ENCODE measurements around the gene FRMD6.

FRMD6 gene

DNA sequence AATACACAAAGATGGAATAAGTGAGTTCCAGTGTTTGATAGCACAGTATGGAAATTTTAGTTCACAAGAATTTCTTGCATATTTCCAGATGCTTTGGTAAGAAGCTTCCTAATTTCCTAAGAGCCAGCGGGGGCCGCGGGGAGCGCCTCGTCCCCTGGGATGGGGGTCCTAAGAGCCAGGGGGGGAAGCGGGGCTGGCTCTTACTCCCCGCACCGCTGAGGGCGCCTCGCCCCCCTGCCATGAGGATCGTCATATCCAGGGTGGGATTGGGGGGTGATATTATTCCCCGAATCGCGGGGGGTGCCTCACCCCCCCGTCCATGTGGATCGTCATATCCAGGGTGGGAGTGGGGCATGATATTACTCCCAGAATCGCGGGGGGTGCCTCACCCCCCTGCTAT lies 108.2 kb downstream of the FRMD6 start:
- TF ChIP-seq POLR2AphosphoS5 (IDR thresholded peaks at IDR 0.05; ENCODE audit: low read depth, low read length) (no peak), FOXP2 (optimal IDR thresholded peaks at IDR 0.05; ENCODE audit: borderline replicate concordance, extremely low read depth, extremely low read length, insufficient read depth) (no peak), TAF1 (IDR thresholded peaks at IDR 0.05; ENCODE audit: borderline replicate concordance, insufficient read depth, low read length) (no peak), SIN3A (IDR thresholded peaks at IDR 0.05; ENCODE audit: borderline replicate concordance, insufficient read depth, low read length) (no peak)
- TF ChIP-seq, protein P1, sequence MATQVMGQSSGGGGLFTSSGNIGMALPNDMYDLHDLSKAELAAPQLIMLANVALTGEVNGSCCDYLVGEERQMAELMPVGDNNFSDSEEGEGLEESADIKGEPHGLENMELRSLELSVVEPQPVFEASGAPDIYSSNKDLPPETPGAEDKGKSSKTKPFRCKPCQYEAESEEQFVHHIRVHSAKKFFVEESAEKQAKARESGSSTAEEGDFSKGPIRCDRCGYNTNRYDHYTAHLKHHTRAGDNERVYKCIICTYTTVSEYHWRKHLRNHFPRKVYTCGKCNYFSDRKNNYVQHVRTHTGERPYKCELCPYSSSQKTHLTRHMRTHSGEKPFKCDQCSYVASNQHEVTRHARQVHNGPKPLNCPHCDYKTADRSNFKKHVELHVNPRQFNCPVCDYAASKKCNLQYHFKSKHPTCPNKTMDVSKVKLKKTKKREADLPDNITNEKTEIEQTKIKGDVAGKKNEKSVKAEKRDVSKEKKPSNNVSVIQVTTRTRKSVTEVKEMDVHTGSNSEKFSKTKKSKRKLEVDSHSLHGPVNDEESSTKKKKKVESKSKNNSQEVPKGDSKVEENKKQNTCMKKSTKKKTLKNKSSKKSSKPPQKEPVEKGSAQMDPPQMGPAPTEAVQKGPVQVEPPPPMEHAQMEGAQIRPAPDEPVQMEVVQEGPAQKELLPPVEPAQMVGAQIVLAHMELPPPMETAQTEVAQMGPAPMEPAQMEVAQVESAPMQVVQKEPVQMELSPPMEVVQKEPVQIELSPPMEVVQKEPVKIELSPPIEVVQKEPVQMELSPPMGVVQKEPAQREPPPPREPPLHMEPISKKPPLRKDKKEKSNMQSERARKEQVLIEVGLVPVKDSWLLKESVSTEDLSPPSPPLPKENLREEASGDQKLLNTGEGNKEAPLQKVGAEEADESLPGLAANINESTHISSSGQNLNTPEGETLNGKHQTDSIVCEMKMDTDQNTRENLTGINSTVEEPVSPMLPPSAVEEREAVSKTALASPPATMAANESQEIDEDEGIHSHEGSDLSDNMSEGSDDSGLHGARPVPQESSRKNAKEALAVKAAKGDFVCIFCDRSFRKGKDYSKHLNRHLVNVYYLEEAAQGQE (IDR thresholded peaks at IDR 0.05; ENCODE audit: insufficient read depth in 1 of 2, low read depth in 2 of 2, low read length in 2 of 2): no peak

DNA sequence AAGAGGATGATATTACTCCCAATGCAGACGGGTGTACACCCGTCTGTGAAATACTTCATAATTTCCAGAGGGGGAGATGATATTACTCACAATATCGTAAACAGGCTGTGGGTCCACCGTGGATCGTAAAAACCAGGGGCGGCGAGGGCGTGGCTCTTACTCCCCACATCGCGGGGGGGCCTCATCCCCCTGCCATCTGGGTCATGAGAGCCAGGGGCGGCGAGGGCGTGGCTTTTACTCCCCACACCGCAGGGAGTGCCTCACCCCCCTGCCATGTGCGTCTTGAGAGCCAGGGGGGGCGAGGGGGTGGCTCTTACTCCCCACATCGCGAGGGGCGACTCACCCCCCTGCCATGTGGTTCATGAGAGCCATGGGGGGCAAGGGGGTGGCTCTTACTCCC lies 122.5 kb downstream of the FRMD6 start:
- no peak for TF ChIP-seq POLR2AphosphoS5 (IDR thresholded peaks at IDR 0.05; ENCODE audit: low read depth, low read length)
- TF ChIP-seq FOXP2 (optimal IDR thresholded peaks at IDR 0.05; ENCODE audit: borderline replicate concordance, extremely low read depth, extremely low read length, insufficient read depth): no peak
- TF ChIP-seq TAF1 (IDR thresholded peaks at IDR 0.05; ENCODE audit: borderline replicate concordance, insufficient read depth, low read length): no peak
- TF ChIP-seq, protein P1 (IDR thresholded peaks at IDR 0.05; ENCODE audit: insufficient read depth in 1 of 2, low read depth in 2 of 2, low read length in 2 of 2): no peak
- no peak for TF ChIP-seq SIN3A (IDR thresholded peaks at IDR 0.05; ENCODE audit: borderline replicate concordance, insufficient read depth, low read length)

DNA sequence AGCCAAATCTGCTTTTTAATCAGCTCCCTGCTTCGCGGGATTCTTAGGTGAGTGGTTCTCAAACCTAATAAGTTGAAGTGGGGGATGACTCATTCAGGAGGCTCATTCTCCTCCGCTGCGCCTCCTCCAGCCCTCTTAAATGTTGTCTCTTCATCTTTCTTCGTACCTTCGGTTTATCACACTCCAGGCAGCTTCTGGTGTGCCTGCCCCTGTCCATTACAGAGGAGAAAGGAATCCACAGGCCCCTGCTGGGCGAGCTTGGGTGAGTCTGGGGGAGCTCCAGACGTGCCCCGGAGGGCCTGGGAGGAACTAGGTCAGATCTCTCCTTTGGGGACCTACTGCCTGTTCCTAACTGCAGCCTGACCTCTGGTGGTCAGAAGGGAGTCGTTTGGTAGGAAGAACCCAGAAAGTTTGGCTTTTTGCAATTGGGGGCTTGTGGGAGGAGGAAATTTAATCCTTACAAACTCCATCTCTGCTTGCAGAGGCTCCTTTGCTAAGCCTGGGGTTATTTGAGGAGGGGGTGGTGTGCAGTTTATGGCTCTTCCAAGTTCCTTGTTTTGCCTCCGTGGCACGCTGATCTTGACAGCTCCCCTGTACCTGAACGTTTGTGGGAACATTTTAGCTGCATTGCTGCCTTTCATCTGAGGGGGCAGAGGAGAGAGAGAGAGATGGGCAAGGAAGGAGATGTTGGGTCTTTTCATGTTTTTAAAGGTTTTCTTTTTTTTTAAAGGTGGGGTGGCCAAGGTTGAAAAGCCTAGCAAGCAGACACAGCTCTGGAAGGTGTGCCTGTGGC lies 124.6 kb downstream of the FRMD6 start:
- TF ChIP-seq POLR2AphosphoS5 (IDR thresholded peaks at IDR 0.05; ENCODE audit: low read depth, low read length): no peak
- no peak for TF ChIP-seq TAF1 (IDR thresholded peaks at IDR 0.05; ENCODE audit: borderline replicate concordance, insufficient read depth, low read length)
- no peak for TF ChIP-seq SIN3A (IDR thresholded peaks at IDR 0.05; ENCODE audit: borderline replicate concordance, insufficient read depth, low read length)
- TF ChIP-seq, protein P1 (IDR thresholded peaks at IDR 0.05; ENCODE audit: insufficient read depth in 1 of 2, low read depth in 2 of 2, low read length in 2 of 2): no peak
- TF ChIP-seq FOXP2 (optimal IDR thresholded peaks at IDR 0.05; ENCODE audit: borderline replicate concordance, extremely low read depth, extremely low read length, insufficient read depth): no peak

DNA sequence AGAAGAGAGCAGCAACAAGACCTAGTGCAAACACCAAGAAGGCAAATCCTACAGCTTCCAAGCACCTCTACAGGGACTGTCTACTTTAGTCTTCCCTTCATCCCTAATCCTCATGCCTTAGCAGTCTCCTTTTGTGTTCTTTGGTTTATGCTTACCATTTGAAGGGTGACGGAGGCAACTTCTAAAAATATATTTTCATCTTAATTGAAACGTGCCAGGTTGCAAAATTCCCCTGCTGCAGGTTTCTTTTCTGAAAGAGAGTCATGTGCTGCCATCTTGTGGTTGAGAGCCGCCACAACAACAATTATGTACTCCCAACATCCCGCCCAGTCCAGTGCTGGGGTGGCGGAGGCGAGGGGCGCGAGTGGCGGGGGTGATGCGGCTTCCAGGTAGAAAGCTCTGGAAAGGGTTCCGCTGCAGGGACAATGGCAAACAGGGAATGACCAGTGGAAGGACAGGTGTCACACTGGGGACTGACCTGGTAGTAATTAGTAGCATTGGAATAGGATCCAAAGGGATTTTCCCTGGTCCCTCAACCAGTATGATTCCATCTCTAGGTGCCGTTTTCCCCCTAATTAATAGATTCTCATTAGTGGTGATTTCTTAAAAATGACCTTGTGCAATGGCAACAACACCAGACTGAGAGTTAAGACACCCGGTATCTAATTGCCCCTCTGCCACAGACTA lies 128.4 kb downstream of the FRMD6 start:
- TF ChIP-seq SIN3A (IDR thresholded peaks at IDR 0.05; ENCODE audit: borderline replicate concordance, insufficient read depth, low read length) (no peak), TAF1 (IDR thresholded peaks at IDR 0.05; ENCODE audit: borderline replicate concordance, insufficient read depth, low read length) (no peak), FOXP2 (optimal IDR thresholded peaks at IDR 0.05; ENCODE audit: borderline replicate concordance, extremely low read depth, extremely low read length, insufficient read depth) (no peak)
- TF ChIP-seq, protein P1 (IDR thresholded peaks at IDR 0.05; ENCODE audit: insufficient read depth in 1 of 2, low read depth in 2 of 2, low read length in 2 of 2): no peak

Data from PFSK-1 (cell line).